Stimulated activated CD4-positive, alpha-beta T cell treated with anti-CD3 and anti-CD28 coated beads, TNF-alpha, amount 100 ng/mL, for 4 hours (primary cell): Measurements from ENCODE around the gene UBE3D.
"Not testable (repeated sequence)": the region's sequence is repeated elsewhere in the genome, so short reads cannot be mapped to it uniquely, and the experiment has no call there.

Experiments
- DNase-seq, 3 experiments: peaks; one replicate each; pipeline ENCODE4 v3.0.0-alpha.2; 2020; ENCODE audit warnings: low read depth in 3 of 3

UBE3D gene

DNA sequence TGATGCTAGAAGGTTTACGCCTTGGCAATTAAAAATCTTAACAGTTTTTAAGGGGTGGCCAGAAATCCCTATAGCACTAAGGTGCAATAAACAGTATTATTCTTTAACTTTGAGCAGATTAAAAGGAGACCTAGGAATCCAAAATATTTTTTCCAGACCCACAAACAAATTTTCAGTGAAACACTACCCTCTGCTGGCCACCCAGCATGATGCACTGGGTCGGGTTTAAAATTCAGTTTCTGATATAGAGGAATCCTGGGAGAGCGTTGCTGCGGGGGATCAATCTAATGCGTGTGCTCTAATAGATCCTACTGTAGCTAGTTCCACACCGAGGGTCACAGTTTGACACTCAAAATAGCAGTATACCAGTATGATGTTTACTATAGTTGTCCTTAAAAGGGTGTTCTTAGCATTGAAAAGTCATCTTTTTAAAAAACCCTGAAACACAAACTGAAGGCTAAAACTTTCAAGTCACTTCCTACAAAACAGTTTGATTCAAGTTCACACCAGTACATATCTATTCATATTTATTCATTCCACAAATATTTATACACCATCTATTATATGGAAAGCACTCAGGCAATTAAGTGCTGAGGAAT, 10.2 kb downstream of the UBE3D start:
- DNase-seq = peak in 1 of 3 experiments; percentile 17

DNA sequence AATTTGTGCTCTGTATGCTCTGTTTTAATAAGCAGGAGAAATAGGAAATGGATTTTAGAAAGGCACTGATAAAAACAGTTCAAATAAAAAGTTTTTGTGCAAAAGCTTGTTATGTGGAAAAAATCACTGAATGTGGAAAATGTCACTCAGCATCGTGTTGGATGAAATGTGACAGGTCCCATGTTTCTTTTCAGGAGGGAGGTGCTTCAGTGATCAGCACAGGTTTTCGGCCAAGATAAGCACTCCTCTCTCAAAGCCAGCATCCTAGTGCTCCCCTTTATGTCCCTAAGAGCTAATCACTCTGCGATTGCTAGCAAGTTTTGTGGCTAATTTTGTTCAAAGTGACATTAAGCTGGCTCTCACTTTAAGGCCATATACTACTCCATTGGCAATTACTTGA, 12.0 kb downstream of the UBE3D start:
- no peak for DNase-seq

DNA sequence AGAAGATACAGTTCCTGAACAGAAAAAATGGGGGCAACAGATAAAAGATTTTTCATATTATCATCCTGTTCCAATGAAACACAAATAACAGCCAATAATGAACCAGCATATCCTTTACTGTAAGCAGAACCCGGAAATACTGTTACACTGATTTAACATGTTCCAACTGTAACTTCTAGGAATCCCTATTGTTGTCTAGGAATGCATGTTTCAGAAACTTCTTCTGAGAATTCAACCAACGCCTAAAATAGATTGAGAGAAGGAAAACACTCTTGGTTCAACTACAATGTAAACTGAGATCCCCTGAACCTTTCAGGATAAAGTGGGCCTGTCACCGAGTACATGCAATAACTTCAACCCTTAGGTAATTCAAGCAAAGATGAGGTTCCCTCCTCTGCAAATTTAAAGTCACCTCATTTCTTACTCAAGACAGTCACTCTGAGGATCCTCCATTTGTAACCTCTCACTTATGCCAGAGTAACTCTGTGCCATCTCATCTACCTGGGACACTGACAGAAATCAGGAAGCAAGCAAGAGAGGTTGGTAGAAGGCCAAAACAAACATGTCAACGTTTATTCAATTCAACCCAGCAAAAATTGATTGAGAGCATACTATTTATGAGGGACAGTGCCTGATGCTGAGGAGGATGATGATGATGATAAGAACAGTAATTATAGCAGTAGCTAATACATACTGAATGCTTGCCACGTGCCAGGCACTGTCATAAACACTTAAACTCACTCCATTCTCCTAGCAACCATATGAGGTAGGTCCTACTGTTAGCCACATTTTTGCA, 14.1 kb downstream of the UBE3D start:
- DNase-seq = no peak

DNA sequence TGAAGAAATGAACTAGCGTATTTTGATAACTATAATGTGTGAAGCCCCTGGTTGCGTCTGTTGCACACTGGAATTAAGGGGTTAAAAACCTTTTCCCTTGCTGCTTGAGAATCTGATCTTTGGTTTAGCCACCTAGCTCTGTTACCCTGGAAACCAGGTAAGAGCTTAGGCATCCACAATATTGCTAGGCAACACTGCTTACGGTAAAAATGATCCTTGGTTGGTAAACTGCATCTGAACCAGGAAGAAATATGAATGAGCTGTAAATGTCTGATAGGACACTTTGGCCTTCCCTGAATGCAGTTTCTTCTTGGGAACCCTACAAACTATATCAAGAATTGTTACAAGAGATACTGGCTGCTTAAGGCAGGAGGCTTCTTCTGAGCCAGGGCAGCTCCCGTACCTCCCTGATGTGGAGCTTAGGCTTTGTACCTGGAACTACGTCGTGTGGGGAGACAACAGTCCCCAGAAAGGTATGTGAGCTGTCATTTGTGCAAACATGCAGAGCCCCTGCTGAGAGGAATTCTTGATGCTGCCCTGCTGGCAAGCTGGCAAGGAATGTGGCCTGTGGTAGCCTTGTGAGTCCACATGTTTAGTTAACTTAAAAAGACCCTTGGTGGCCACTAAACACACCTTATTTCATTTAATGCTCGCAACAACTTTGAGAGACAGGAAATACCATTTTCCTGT, 18.4 kb downstream of the UBE3D start:
- DNase-seq = no peak

DNA sequence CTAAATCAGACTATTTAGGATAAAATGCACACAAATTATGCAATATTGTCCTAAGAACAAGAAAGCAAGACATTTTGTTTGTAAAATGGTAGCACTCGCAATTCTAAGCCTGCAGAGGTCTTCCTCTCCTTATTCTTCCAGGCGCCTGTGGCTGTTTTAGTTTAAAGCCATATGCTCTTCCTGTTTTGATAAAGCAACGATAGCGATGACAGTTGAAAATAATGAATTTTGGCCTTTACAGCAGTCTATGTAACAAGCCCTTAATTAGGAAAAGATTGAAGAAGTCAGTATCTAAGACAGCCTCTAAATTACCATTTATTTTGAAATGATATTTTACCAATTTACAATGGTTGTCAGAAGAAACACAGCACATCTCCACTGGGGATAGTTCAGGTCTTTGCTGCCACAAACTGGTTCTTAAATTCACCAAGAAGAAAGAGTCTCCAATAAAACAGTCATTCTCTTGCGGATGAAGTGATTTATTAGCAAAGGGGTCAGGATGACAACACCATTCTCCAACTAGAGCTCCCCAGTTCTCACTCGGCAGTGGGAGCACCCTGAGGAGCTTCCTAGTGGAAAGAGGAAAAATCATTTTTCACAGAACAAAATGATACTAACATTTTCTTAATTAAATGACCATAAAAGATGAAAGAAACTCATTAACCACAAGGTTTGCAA, 21.4 kb downstream of the UBE3D start:
- DNase-seq = no peak

DNA sequence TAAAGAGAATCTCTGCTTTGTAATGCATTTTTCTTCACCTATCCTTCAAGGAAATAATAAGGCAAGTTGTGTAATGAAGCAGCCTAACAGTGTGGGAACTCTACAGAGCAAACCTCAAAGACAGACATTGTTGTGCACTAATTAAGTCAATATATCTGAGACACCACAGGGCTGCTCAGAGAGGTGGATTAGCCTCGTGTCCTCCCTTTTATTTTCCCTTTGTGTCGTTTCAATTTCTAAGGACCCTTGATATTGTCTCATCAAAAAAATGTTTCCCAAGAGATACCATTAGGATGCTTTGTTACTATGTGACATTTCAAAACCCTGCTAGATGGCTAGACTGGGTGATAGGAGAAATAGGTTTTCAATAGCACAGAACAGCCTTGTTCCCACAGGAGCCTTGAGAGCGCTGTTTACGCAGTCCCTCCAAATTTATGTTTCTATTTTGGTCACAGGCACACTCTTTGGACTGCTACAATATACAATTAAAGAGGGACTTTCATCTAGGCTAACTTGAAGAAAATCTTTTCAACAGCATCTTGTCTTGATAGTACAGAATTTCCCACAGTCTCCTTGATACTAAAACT, 23.1 kb downstream of the UBE3D start:
- no peak for DNase-seq

DNA sequence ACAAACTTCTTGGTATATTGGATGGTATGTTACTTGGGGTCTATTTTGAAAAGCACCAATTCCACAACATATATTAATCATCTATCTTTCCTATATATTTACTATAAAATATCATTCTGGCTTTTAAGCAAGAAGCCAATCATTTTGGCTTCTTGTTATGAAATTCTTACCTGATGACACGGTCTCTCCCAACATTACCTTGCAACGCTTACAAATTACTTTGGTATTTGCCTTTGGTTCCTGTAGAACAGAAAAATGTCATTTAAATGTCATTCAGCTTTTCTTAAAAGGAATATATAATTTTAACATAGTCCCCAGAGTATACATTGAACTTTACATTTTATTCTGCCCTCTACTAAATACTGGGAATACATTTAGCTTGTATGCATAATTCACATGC, 27.4 kb downstream of the UBE3D start:
- no peak for DNase-seq

DNA sequence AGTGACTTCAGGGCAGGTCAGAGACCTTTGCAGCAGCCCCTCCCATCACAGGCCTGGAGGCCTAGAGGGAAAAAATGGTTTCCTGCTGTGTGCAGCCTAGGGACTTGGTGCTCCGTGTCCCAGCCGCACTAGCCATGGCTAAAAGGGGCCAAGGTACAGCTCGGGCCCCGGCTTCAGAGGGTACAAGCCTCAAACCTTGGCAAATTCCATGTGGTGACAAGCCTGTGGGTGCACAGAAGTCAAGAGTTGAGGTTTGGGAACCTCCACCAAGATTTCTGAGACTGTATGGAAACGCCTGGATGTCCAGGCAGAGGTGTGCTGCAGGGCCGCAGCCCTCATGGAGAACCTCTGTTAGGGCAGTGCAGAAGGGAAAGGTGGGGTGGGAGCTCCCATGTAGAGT, 34.0 kb downstream of the UBE3D start:
- DNase-seq = no peak

DNA sequence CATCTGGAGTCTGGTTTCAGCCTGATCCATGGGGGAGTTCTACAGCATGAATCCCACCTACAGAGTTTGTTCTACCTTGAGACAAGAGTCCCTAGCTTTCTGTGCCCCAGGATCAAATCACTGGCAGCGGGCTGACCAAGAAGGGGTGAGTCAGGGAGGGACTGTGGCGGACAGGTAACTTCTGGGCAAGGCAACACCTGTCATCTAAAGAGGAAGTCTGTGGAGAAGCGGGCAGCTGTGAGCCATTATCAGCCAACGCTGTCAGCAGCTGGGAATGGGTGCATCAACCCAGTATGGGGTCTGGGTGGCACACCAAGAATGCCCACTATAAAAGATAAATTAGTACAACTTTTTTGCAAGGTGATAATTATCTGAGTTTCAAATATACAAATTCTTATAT, 45.9 kb downstream of the UBE3D start:
- no peak for DNase-seq

DNA sequence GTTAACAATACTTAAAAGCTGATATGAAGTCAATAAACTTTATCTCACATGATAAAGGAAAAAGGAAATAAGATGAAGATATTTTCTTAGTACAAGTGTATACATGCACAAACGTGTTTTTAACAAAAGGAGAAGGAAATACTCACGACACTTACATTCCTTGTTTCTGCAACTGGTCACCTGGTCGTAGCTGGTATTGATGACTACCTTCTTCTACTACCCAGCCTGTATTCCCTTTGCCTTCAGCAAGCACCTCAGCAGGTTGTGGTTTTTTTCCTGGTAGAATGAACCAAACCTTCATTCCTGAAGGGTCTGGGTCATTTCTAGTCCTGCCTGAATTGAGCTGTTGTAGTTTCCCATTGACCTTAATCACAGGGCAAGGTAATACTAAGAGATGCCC, 54.5 kb downstream of the UBE3D start:
- not testable (repeated sequence) for DNase-seq

DNA sequence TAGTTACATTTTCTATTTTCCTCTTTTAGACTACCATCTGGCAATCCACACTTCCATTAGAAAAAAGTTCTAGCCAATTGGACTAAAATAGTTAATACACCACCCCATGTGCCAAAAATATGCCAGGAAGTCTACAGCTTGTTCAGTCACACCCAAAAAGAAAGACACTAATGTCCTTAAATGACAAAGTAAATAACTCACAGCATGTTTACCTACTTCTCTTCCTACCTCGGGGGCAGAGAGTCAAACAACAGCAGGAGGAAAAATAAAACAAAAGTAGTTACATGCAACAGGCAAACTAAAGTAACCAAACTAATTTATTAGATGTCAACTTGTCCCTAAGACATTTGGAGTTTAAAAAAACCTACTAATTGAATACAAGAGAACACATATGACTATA, 57.0 kb downstream of the UBE3D start:
- DNase-seq = no peak

DNA sequence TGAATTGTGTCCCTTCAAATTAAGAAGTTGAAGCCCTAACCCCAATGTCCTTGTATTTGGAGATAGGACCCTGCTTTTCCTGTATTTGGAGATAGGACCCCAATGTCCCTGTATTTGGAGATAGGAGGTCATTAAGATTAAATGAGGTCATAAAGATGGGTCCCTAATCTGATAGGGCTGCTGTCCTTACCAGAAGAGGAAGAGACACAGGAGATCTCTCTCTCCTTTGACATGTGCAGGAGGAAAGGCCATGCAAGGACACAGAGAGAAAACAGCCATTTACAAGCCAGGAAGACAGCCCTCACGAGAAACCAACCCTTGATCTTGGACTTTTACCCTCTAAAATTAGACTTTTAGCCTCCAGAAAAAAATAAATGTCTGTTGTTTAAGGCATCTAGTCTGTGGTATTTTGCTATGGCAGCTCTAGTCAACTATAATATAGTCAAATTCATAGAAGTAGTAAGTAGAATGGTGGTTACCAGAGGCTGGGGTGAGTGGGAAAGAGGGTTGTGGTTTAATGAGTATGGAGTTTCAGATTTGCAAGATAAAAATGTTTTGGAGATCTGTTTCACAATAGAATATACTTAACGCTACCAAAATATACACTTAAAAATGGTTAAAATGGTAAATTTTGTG, 59.3 kb downstream of the UBE3D start:
- no peak for DNase-seq

DNA sequence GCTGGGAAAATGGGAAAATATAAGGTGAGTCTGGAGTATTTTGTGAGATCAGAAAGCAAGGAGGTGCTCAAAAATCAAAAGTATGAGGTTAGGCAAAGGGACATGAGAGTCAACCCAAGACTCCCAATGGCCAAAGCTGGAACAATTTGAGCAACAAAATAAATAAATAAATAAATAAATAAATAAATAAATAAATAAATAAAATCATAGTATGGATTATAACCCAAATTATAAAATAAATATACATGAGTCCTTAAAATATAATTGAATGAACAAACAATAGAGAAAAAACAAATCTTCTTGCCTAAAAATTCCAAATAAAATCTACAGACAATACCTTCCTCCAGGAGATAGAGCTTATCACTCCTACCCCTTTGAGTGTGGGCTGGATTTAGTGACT, 69.5 kb downstream of the UBE3D start:
- DNase-seq = no peak

DNA sequence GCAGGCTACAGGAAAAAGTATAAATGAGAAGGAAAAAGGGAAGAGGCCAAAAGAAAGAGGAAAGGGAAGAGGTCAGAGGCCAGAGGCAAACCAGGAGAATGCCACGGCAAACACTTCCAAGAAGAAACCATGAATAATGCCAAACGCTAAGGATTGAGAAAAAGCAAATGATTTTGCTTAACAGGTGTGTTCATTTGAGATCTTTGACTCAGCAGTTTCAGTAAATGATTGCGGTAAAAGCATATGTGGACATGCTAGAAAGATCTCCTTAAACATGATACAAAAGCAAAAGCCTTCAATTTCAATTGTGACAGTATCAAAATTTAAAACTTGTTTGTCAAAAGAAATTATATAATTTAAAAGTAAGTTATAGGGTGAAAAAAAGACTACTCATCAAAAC, 70.6 kb downstream of the UBE3D start:
- no peak for DNase-seq

DNA sequence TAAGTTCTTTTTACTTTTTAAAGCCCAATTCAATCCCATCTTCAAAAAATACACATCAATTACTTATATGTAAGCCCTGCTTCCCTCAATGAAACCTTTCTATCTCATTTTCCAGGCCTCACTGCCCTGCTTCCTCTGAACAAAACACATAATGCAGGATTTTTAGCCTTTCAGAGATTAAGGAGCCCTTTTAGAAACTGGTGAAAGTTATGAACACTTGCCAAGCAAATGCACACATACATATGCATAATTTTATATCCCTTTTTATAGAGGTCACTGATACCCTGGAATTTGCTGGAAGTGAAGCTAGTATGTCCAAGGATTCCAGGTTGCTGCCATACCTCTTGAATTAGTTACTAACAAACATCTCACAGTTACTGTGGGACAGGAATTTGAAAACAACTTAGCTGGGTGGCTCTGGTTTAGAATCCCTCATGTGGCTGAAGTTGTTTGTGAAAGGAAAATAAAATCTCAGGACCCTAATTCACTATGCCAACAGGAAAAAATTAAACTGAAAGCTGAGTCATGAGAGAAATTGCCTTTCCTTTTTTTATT, 75.8 kb downstream of the UBE3D start:
- DNase-seq = no peak

DNA sequence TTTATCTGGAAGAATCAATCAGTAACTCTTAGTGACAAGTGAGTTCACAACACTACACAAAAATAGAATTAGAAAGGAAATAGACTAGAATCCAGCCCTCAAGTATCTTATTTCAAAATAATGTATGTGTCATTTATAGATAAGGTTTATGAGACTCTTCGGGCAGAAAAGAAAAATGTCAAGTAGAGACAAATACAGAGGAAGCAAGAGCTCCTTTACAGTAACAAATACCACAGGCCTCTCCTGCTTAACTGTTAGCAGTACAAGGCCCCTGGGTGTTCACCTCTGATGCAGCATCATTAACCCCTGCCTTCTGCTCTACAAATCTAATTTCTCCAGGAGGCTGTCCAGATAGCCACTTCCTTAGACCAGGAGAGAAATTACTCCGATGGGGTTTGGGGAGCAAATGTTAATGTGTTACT, 76.7 kb downstream of the UBE3D start:
- no peak for DNase-seq

DNA sequence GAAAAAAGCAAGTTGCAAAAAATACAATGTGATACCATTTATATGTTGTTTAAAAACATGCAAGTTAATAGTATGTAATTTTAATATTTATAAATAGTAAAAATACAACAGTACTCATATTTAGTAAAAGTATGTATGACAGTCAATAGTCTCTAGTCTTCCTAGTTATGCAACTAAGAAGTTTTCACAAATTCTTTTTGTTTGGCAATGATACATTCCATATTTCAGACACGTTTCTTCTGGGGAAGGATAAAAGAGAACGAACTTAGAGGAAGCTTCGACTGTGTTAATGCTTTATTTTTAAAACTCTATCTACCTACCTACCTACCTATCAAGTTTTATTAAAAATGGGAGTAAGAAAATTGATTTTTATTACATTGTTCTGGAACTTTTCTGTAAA, 77.7 kb downstream of the UBE3D start:
- no peak for DNase-seq

DNA sequence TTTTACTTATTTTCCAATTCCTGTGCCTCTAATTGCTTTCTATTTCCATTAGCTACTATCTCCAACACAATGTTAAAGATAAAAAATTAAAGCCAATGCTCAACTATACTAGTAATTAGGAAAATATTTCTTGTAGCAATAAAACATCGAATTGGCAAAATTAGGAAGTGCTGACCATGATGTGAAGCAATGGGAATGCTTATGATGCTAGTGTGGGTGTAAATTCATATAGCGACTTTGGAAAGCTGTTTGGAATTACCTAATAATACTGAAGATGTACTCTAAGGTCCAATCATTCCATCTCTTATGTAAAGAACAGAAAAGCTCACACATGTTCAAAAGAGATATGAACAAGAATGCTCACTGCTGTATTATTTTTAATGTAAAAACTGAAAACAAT, 78.2 kb downstream of the UBE3D start:
- no peak for DNase-seq

DNA sequence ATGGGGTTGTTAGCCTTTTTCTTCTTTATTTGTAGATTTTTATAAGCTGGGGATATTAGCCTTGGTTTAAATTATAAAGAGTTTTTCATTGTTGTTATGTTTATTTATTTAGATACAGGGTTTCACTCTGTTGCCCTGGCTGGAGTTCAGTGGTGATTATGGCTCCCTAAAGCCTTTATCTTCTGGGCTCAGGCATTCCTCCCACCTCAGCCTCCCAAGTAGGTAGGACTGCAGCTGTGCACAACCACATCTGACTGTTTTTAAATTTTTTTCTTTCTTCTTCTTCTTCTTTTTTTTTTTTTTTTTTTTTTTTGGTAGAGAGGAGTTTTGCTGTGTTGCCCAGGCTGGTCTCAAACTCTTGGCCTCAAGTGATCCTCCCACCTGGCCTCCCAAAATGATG, 80.9 kb downstream of the UBE3D start:
- no peak for DNase-seq

DNA sequence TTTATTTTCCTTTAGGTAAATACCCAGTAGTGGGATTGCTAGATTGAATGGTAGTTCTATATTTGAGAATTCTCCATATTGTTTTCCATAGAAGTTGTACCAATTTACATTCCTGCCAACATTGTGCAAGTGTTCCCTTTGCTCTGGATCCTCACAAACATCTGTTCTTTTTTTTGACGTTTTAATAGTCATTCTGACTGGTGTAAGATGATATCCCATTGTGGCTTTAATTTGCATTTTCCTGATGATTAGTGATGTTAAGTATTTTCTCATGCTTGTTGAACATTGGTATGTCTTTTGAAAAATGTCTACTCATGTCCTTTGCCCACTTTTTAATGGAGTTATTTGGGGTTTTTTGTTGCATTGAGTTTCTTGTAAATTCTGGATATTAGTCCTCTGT, 85.6 kb downstream of the UBE3D start:
- DNase-seq = no peak

DNA sequence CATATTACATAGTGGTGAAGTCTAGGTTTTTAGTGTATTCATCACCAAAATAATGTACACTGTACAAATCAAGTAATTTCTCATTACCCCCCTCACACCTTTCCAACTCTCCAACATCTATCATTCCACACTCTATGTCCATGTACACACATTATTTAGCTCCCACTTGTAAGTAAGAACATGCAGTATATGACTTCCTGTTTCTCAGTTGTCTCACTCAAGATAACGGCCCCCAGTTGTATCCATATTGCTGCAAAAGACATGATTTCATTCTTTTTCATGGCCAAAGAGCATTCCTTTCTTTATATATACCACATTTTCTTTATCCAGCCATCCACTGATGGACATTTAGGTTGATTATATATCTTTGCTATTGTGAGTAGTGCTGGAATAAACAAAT, 86.0 kb downstream of the UBE3D start:
- no peak for DNase-seq
